MCF 10A (cell line): ENCODE data around the gene LCP1. TPM values are rescaled to one million over a fixed set of nuclear protein-coding genes. Genes with fewer than 3 reads are reported as not detected.
"Not testable (repeated sequence)": the region's sequence is repeated elsewhere in the genome, so short reads cannot be mapped to it uniquely, and the experiment has no call there.

Experiments
- BruUV-seq: library from RNA; stranded (reverse); fragments of 400-500 nt; replicated peaks from 2 replicates; lab custom pipeline; 2021; lab: Mats Ljungman, UMichigan
- CTCF ChIA-PET: fragments of 300-600 bp; sonication (Branson Sonifier 250); formaldehyde crosslinking; extraction: SDS; loops from one replicate; lab custom pipeline; 2021; ENCODE audit warnings: antibody characterized with exemption, inconsistent platforms; lab: Yijun Ruan, JAX
- POLR2A ChIA-PET: fragments of 300-600, 350-650 bp; sonication (Branson Sonifier 250); formaldehyde crosslinking; extraction: SDS; loops from one replicate; lab custom pipeline; 2020; ENCODE audit warnings: antibody characterized with exemption, inconsistent platforms; lab: Yijun Ruan, JAX
- DNase-seq: peaks from one replicate; pipeline ENCODE4 v3.0.0-alpha.2; 2018; ENCODE audit not compliant: unreplicated experiment
- H3K27ac Mint-ChIP-seq: one replicate; pipeline ENCODE4 v1.8.0; 2022; ENCODE audit warnings: mild to moderate bottlenecking, low read depth, mixed read lengths; ENCODE audit not compliant: unreplicated experiment
- H3K27me3 Mint-ChIP-seq: one replicate; pipeline ENCODE4 v1.8.0; 2022; ENCODE audit warnings: mixed read lengths; ENCODE audit not compliant: insufficient read depth, unreplicated experiment
- H3K36me3 Mint-ChIP-seq: one replicate; pipeline ENCODE4 v1.8.0; 2022; ENCODE audit warnings: mild to moderate bottlenecking, moderate library complexity, mixed read lengths; ENCODE audit not compliant: insufficient read depth, unreplicated experiment
- H3K4me1 Mint-ChIP-seq: one replicate; pipeline ENCODE4 v1.8.0; 2022; ENCODE audit warnings: mixed read lengths; ENCODE audit not compliant: insufficient read depth, unreplicated experiment
- H3K4me3 Mint-ChIP-seq: one replicate; pipeline ENCODE4 v1.8.0; 2022; ENCODE audit warnings: mild to moderate bottlenecking, moderate library complexity, mixed read lengths; ENCODE audit not compliant: unreplicated experiment
- H3K9me3 Mint-ChIP-seq: one replicate; pipeline ENCODE4 v1.8.0; 2022; ENCODE audit warnings: mixed read lengths; ENCODE audit not compliant: unreplicated experiment
- CTCF ChIP-seq: fragments of 200-600 bp; IDR thresholded peaks from one replicate; pipeline ENCODE4 v1.8.0; 2022; ENCODE audit warnings: antibody characterized with exemption, mild to moderate bottlenecking; ENCODE audit not compliant: unreplicated experiment
- intact Hi-C: fragments of 100-400 bp; cut with micrococcal nuclease; formaldehyde crosslinking; loops from 2 replicates; pipeline ENCODE4 v1.14.1; 2022
- total RNA-seq: library from RNA; stranded (reverse); gene quantifications from 2 replicates; pipeline ENCODE4 v1.2.3, GENCODE V29; 2022

Gene LCP1
- total RNA-seq, 1 experiment from 2014 or later: 0.89 TPM

GRCh38 chr13:46166224-46166584 lies 15.8 kb downstream of the LCP1 start:
- Mint-ChIP-seq H3K4me3 (no peak overlapping the region), H3K27ac (no peak overlapping the region), H3K4me1 (no peaks in the 10 kb centered on the region), H3K9me3 (no peaks in the 10 kb centered on the region), H3K36me3 (no peaks in the 10 kb centered on the region), H3K27me3 (peaks cover 73% of the 10 kb centered on the region)
- TF ChIP-seq CTCF: no peak
- intact Hi-C loops: no loop called here
- ChIA-PET POLR2A (interaction anchor here (0.6 kb wide), 1 partner anchor 736 kb away, joined by 3 read pairs; no protein-coding TSS in a partner anchor), CTCF (no interaction called here)
- no peak for DNase-seq
- no TSS peak for BruUV-seq

DNA sequence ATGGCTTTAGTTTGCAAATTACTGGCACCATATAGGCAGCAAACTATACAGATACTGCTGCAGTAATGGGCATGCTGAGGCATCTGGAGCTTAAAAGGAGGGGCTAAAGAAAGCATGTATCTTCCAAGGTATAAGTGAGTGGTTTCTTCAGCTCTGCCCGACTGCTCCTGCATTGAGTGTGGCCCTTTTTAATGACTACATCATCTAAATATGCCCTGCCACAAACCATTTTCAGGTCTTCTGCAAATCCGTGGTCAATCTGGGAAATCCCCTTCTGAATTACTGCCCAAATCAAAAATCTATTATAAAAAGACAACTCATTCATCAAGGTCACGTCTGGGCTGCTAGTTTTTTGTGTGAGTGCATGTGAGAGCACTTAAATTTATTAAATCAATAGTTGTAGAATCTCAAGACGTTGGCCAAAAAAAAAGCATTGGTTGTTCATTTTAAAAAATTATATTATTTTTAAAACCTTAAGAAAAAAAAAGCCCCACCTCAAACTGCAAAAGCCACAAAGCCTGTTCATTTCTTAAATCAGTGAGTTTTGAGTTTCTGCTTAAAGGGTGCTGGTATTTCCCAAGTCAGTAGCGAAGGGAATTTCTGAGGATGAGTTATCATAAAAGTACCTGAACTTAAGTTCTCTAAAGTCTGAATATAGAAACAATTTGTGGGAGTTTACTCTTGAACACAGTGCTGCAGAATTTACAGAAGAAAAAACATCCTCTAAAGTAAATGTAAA lies 16.3 kb downstream of the LCP1 start:
- H3K27ac Mint-ChIP-seq: no peak overlapping the region
- H3K4me3 Mint-ChIP-seq: no peak overlapping the region
- intact Hi-C loops: no loop called here
- ChIA-PET POLR2A (interaction anchor here (0.6 kb wide), 1 partner anchor 736 kb away, joined by 3 read pairs; no protein-coding TSS in a partner anchor), CTCF (interaction anchor here (0.6 kb wide), 1 partner anchor 53 kb away, joined by 4 read pairs; no protein-coding TSS in a partner anchor)
- DNase-seq: no peak
- no peak for TF ChIP-seq CTCF
- H3K9me3 Mint-ChIP-seq: no peaks in the 10 kb centered on the region
- no peaks in the 10 kb centered on the region for H3K4me1 Mint-ChIP-seq
- no TSS peak for BruUV-seq
- H3K27me3 Mint-ChIP-seq: peaks cover 78% of the 10 kb centered on the region
- H3K36me3 Mint-ChIP-seq: no peaks in the 10 kb centered on the region

DNA sequence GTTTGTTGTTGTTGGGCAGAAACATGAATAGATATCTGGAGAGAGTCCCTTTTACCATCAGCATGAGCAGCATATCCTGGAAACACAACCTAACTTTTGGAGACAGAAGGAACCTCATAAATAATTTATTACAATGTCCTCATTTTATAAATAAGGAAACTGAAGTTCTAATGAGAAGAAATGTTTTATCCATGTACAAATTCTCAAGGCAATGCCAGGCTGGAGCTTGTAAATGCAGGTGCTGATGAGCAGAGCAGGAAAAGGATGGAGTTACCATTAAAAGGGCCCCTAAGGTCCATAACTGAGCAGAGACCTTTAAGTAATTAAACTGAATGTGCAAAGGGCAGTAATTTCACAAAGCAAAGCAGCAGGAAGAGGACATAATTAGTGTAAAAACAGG lies 17.3 kb downstream of the LCP1 start:
- Mint-ChIP-seq H3K36me3 (no peaks in the 10 kb centered on the region), H3K4me1 (no peaks in the 10 kb centered on the region), H3K9me3 (no peaks in the 10 kb centered on the region), H3K27me3 (peaks cover 81% of the 10 kb centered on the region), H3K27ac (no peak overlapping the region), H3K4me3 (no peak overlapping the region)
- intact Hi-C loops: no loop called here
- BruUV-seq: no TSS peak
- CTCF ChIA-PET: interaction anchor here (0.8 kb wide), 1 partner anchor 157 kb away, joined by 3 read pairs; no protein-coding TSS in a partner anchor
- no peak for TF ChIP-seq CTCF
- no peak for DNase-seq
- POLR2A ChIA-PET: no interaction called here

GRCh38 chr13:46162741-46163140 lies 19.2 kb downstream of the LCP1 start:
- H3K4me3 Mint-ChIP-seq, H3K9me3 Mint-ChIP-seq, H3K4me1 Mint-ChIP-seq, intact Hi-C loops, H3K27ac Mint-ChIP-seq, POLR2A ChIA-PET, DNase-seq, CTCF ChIA-PET, H3K36me3 Mint-ChIP-seq, BruUV-seq: not testable (repeated sequence)
- peaks cover 76% of the 10 kb centered on the region for H3K27me3 Mint-ChIP-seq
